PFSK-1 (cell line): Measurements from ENCODE around the gene HSPA8.

Source experiments
- POLR2AphosphoS5 ChIP-seq: IDR thresholded peaks from 2 replicates; pipeline ENCODE4 v1.6.1; 2012; ENCODE audit warnings: low read depth, mild to moderate bottlenecking, control low read depth, low read length, moderate library complexity
- REST ChIP-seq, 2 experiments: IDR thresholded peaks; 2 replicates each; pipeline versions ENCODE4 v1.6.1 to v1.8.0; 2011 to 2012; ENCODE audit warnings: low read depth in 2 of 2, low read length in 2 of 2, control low read depth in 1 of 2, inconsistent platforms in 1 of 2, mild to moderate bottlenecking in 1 of 2, moderate library complexity in 1 of 2; ENCODE audit not compliant: insufficient read depth in 1 of 2
- SIN3A ChIP-seq: IDR thresholded peaks from 2 replicates; pipeline ENCODE4 v1.6.1; 2012; ENCODE audit warnings: mild to moderate bottlenecking, low read length, moderate library complexity, borderline replicate concordance; ENCODE audit not compliant: insufficient read depth
- TAF1 ChIP-seq: IDR thresholded peaks from 2 replicates; pipeline ENCODE4 v1.6.1; 2012; ENCODE audit warnings: low read length, control low read depth, borderline replicate concordance; ENCODE audit not compliant: insufficient read depth

- TF ChIP-seq REST (IDR thresholded peaks at IDR 0.05; ENCODE audit: insufficient read depth in 1 of 2, low read depth in 2 of 2, low read length in 2 of 2) = no peak
- no peak for TF ChIP-seq POLR2AphosphoS5
- TF ChIP-seq SIN3A = no peak
- no peak for TF ChIP-seq TAF1
Measured at GRCh38 chr11:123034597-123034996, 27.3 kb downstream of the HSPA8 start.
